Keratinocyte (primary cell): ENCODE results near the gene TNFAIP2. TPM values are rescaled to one million over a fixed set of nuclear protein-coding genes. Genes with fewer than 3 reads are reported as not detected.

Experiments
- DNase-seq: peaks from one replicate; pipeline ENCODE4 v3.0.0-alpha.2; 2011; ENCODE audit warnings: low read depth, missing footprints, low spot score
- FAIRE-seq: peaks from 2 replicates; lab custom pipeline; 2011; peaks lifted over from hg19 to GRCh38; lab: Jason Lieb, UNC
- H2AFZ ChIP-seq: 2 replicates; pipeline ENCODE4 v1.6.0; 2012; ENCODE audit warnings: low read length, control low read depth, inconsistent platforms; ENCODE audit not compliant: control insufficient read depth
- H3K27ac ChIP-seq: 2 replicates; pipeline ENCODE4 v1.5.1; 2011; ENCODE audit warnings: low read length; ENCODE audit not compliant: control insufficient read depth, insufficient read depth
- H3K27me3 ChIP-seq: 3 replicates; pipeline ENCODE4 v1.6.0; 2011; ENCODE audit warnings: low read length; ENCODE audit not compliant: control insufficient read depth, insufficient read depth; ENCODE audit errors: extremely low read depth
- H3K36me3 ChIP-seq, 2 experiments: 2 replicates in 1 of 2; 3 replicates in 1 of 2; pipeline ENCODE4 v1.5.1; 2011; ENCODE audit warnings: low read length in 2 of 2, mild to moderate bottlenecking in 1 of 2; ENCODE audit not compliant: control insufficient read depth in 2 of 2, insufficient read depth in 2 of 2; ENCODE audit errors: extremely low read depth in 1 of 2
- H3K4me1 ChIP-seq: 3 replicates; pipeline ENCODE4 v1.5.1; 2011; ENCODE audit warnings: low read length; ENCODE audit not compliant: control insufficient read depth, insufficient read depth; ENCODE audit errors: extremely low read depth
- H3K4me2 ChIP-seq: 3 replicates; pipeline ENCODE4 v1.6.0; 2011; ENCODE audit warnings: low read depth, low read length; ENCODE audit not compliant: control insufficient read depth, insufficient read depth; ENCODE audit errors: extremely low read depth
- H3K4me3 ChIP-seq, 3 experiments: fragments of 200-600 bp in 1 of 3; sonication (generic) in 1 of 3; 2 replicates in 2 of 3; 3 replicates in 1 of 3; pipeline ENCODE4 v1.5.1; 2011 to 2016; ENCODE audit warnings: low read length in 3 of 3, mild to moderate bottlenecking in 3 of 3, control low read depth in 2 of 3, inconsistent platforms in 1 of 3, low read depth in 1 of 3, mixed read lengths in 1 of 3, mixed run types in 1 of 3, moderate library complexity in 1 of 3; ENCODE audit not compliant: control insufficient read depth in 2 of 3, insufficient read depth in 2 of 3; ENCODE audit errors: extremely low read depth in 1 of 3
- H3K79me2 ChIP-seq: 2 replicates; pipeline ENCODE4 v1.6.0; 2012; ENCODE audit warnings: low read length; ENCODE audit not compliant: control insufficient read depth, insufficient read depth
- H3K9ac ChIP-seq: 3 replicates; pipeline ENCODE4 v1.6.0; 2011; ENCODE audit warnings: low read length; ENCODE audit not compliant: control insufficient read depth, insufficient read depth; ENCODE audit errors: extremely low read depth
- H3K9me1 ChIP-seq: 3 replicates; pipeline ENCODE4 v1.6.0; 2011; ENCODE audit warnings: low read length; ENCODE audit not compliant: control insufficient read depth, insufficient read depth; ENCODE audit errors: extremely low read depth
- H3K9me3 ChIP-seq: 2 replicates; pipeline ENCODE4 v1.5.1; 2012; ENCODE audit warnings: low read depth, low read length; ENCODE audit not compliant: control insufficient read depth
- H4K20me1 ChIP-seq: 3 replicates; pipeline ENCODE4 v1.6.0; 2011; ENCODE audit warnings: low read length; ENCODE audit not compliant: control insufficient read depth, insufficient read depth; ENCODE audit errors: extremely low read depth
- CTCF ChIP-seq, 3 experiments: IDR thresholded peaks in 1 of 3; conservative IDR thresholded peaks in 1 of 3; optimal IDR thresholded peaks in 1 of 3; 2 replicates in 2 of 3; 3 replicates in 1 of 3; pipeline versions ENCODE3 to v1.5.1; 2011; ENCODE audit warnings: low read length in 3 of 3, mild to moderate bottlenecking in 3 of 3, moderate library complexity in 2 of 3, control low read depth in 1 of 3, inconsistent platforms in 1 of 3; ENCODE audit not compliant: insufficient read depth in 2 of 3; ENCODE audit errors: extremely low read depth in 1 of 3
- EZH2 ChIP-seq: IDR thresholded peaks from one replicate; pipeline ENCODE4 v1.6.1; 2012; ENCODE audit warnings: inconsistent platforms, mild to moderate bottlenecking, low read length, moderate library complexity
- dilution Hi-C: fragments of 300-500 bp; cut with MboI; formaldehyde crosslinking; loops from one replicate; pipeline ENCODE4 v1.7.0; 2020; ENCODE audit warnings: low sequenced_read_pairs; ENCODE audit not compliant: extremely low pct_ligation_motif_present
- polyA plus RNA-seq, 5 experiments: library from polyadenylated mRNA; depleted of rRNA in 3 of 5; stranded (reverse) in 3 of 5; stranded (forward) in 1 of 5; unstranded in 1 of 5; fragments of >200 nt; gene quantifications; 1 replicate in 1 of 5; 2 replicates in 3 of 5; 3 replicates in 1 of 5; pipeline versions ENCODE4 v1.2.1 to v1.2.3, GENCODE V29; 2011 to 2012; ENCODE audit warnings: missing spikeins in 2 of 5, low read depth in 1 of 5, low replicate concordance in 1 of 5

The TNFAIP2 gene
- polyA plus RNA-seq, 1 donor (not counting 4 experiments of a cell fraction or from before 2014, with no cell fraction given), result 0.71 TPM

- no peaks in the 10 kb centered on the region for H3K9me1 ChIP-seq
- no peak overlapping the region for H2AFZ ChIP-seq
- peaks cover 2% of the 10 kb centered on the region for H3K4me1 ChIP-seq
- no peak for TF ChIP-seq EZH2
- no peak for TF ChIP-seq CTCF (optimal IDR thresholded peaks at IDR 0.05 in 1 of 3, IDR thresholded peaks at IDR 0.05 in 1 of 3, conservative IDR thresholded peaks at IDR 0.05 in 1 of 3; ENCODE audit: extremely low read depth in 1 of 3, insufficient read depth in 2 of 3, low read length in 3 of 3)
- no peak overlapping the region for H3K27ac ChIP-seq
- dilution Hi-C loops, result no loop called here
- H3K9me3 ChIP-seq, result no peaks in the 10 kb centered on the region
- no peak for DNase-seq
- H4K20me1 ChIP-seq, result no peaks in the 10 kb centered on the region
- H3K4me3 ChIP-seq, result no peak overlapping the region
- H3K79me2 ChIP-seq, result no peaks in the 10 kb centered on the region
- no peak overlapping the region for H3K4me2 ChIP-seq
- no peak for FAIRE-seq
- no peak overlapping the region for H3K9ac ChIP-seq
- H3K27me3 ChIP-seq, result peaks cover 17% of the 10 kb centered on the region
- H3K36me3 ChIP-seq, result no peaks in the 10 kb centered on the region
Observed at GRCh38 chr14:103146141-103146709, 23.0 kb downstream of the TNFAIP2 start.

- H3K36me3 ChIP-seq, result no peaks in the 10 kb centered on the region
- no peaks in the 10 kb centered on the region for H3K9me1 ChIP-seq
- peaks cover 4% of the 10 kb centered on the region for H3K27me3 ChIP-seq
- dilution Hi-C loops, result no loop called here
- H4K20me1 ChIP-seq, result no peaks in the 10 kb centered on the region
- H3K4me3 ChIP-seq, result no peak overlapping the region
- H3K4me2 ChIP-seq, result no peak overlapping the region
- H3K79me2 ChIP-seq, result no peaks in the 10 kb centered on the region
- no peak overlapping the region for H3K9ac ChIP-seq
- DNase-seq, result no peak
- no peaks in the 10 kb centered on the region for H3K9me3 ChIP-seq
- no peak overlapping the region for H3K27ac ChIP-seq
- H2AFZ ChIP-seq, result no peak overlapping the region
- no peak for FAIRE-seq
- no peaks in the 10 kb centered on the region for H3K4me1 ChIP-seq
- TF ChIP-seq EZH2, result no peak
- TF ChIP-seq CTCF (optimal IDR thresholded peaks at IDR 0.05 in 1 of 3, IDR thresholded peaks at IDR 0.05 in 1 of 3, conservative IDR thresholded peaks at IDR 0.05 in 1 of 3; ENCODE audit: extremely low read depth in 1 of 3, insufficient read depth in 2 of 3, low read length in 3 of 3), result no peak
Observed at GRCh38 chr14:103149351-103150237, 26.3 kb downstream of the TNFAIP2 start.
